ENCODE results near the gene NR4A2.

Gene NR4A2

GRCh38 chr2:156379071-156379470 lies 46.5 kb upstream of the NR4A2 start:
- Histone ChIP-seq H3K36me3 (ENCODE audit: control insufficient read depth in 2 of 2, insufficient read depth in 1 of 2, low read length in 2 of 2) (no peaks in the 10 kb centered on the region), H3K9me3 (ENCODE audit: control insufficient read depth, insufficient read depth, low read depth, low read length) (no peaks in the 10 kb centered on the region), H3K4me3 (ENCODE audit: low read depth, low read length) (no peak overlapping the region), H3K4me1 (ENCODE audit: control insufficient read depth, insufficient read depth, low read length) (no peaks in the 10 kb centered on the region), H3K27ac (ENCODE audit: extremely low read depth, low read depth, low read length) (no peak overlapping the region)
- CTCF ChIA-PET = no interaction called here
- TF ChIP-seq ZSCAN16 (tag by site-specific recombination; IDR thresholded peaks at IDR 0.05) (no peak), ZNF837 (tag by site-specific recombination; IDR thresholded peaks at IDR 0.05) (no peak), ZNF114 (tag by site-specific recombination; IDR thresholded peaks at IDR 0.05) (no peak), ZNF449 (tag by site-specific recombination; IDR thresholded peaks at IDR 0.05) (no peak), ZNF549 (tag by site-specific recombination; IDR thresholded peaks at IDR 0.05) (no peak), ZNF544 (tag by site-specific recombination; IDR thresholded peaks at IDR 0.05) (no peak)
- POLR2A ChIA-PET = interaction anchor here (0.5 kb wide), 1 partner anchor 15 kb away, joined by 3 read pairs; no protein-coding TSS in a partner anchor

GRCh38 chr2:156366753-156367152 lies 34.2 kb upstream of the NR4A2 start:
- H3K27ac ChIP-seq (ENCODE audit: extremely low read depth, low read depth, low read length) = no peak overlapping the region
- H3K4me1 ChIP-seq (ENCODE audit: control insufficient read depth, insufficient read depth, low read length) = no peaks in the 10 kb centered on the region
- ChIA-PET POLR2A (no interaction called here), CTCF (no interaction called here)
- H3K4me3 ChIP-seq (ENCODE audit: low read depth, low read length) = no peak overlapping the region
- H3K36me3 ChIP-seq (ENCODE audit: control insufficient read depth in 2 of 2, insufficient read depth in 1 of 2, low read length in 2 of 2) = no peaks in the 10 kb centered on the region
- no peaks in the 10 kb centered on the region for H3K9me3 ChIP-seq (ENCODE audit: control insufficient read depth, insufficient read depth, low read depth, low read length)
- TF ChIP-seq REST (tag by site-specific recombination; IDR thresholded peaks at IDR 0.05) = no peak

- ChIA-PET CTCF (interaction anchor here (0.7 to 1.2 kb wide), 3 partner anchors 11 to 319 kb away, joined by 3 to 4 read pairs (median 3); no protein-coding TSS in a partner anchor), POLR2A (interaction anchor here (0.5 kb wide), 1 partner anchor 25 kb away, joined by 3 read pairs; no protein-coding TSS in a partner anchor)
- H3K36me3 ChIP-seq (ENCODE audit: control insufficient read depth in 2 of 2, insufficient read depth in 1 of 2, low read length in 2 of 2) = no peaks in the 10 kb centered on the region
- no peaks in the 10 kb centered on the region for H3K9me3 ChIP-seq (ENCODE audit: control insufficient read depth, insufficient read depth, low read depth, low read length)
- H3K4me1 ChIP-seq (ENCODE audit: control insufficient read depth, insufficient read depth, low read length) = no peaks in the 10 kb centered on the region
- TF ChIP-seq ZNF140 (tag by site-specific recombination; IDR thresholded peaks at IDR 0.05) (no peak), ZNF2 (tag by site-specific recombination; IDR thresholded peaks at IDR 0.05) (no peak), ZNF571 (tag by site-specific recombination; IDR thresholded peaks at IDR 0.05) (no peak), YY2 (tag by site-specific recombination; IDR thresholded peaks at IDR 0.05) (no peak), ZNF558 (tag by site-specific recombination; IDR thresholded peaks at IDR 0.05) (no peak), ZNF157 (tag by site-specific recombination; IDR thresholded peaks at IDR 0.05) (no peak), GFI1B (tag by site-specific recombination; IDR thresholded peaks at IDR 0.05) (no peak), ZBTB49 (tag by site-specific recombination; IDR thresholded peaks at IDR 0.05; ENCODE audit: low read depth) (no peak), OSR2 (tag by site-specific recombination; IDR thresholded peaks at IDR 0.05) (no peak), GLIS2 (tag by site-specific recombination; IDR thresholded peaks at IDR 0.05) (no peak), ZNF350 (tag by site-specific recombination; IDR thresholded peaks at IDR 0.05) (no peak), ZNF830 (tag by site-specific recombination; IDR thresholded peaks at IDR 0.05; ENCODE audit: low read depth) (no peak), ZNF292 (tag by site-specific recombination; IDR thresholded peaks at IDR 0.05; ENCODE audit: borderline replicate concordance, low read depth) (no peak)
- H3K27ac ChIP-seq (ENCODE audit: extremely low read depth, low read depth, low read length) = no peak overlapping the region
- H3K4me3 ChIP-seq (ENCODE audit: low read depth, low read length) = no peak overlapping the region
Measured at GRCh38 chr2:156363141-156363540, 30.6 kb upstream of the NR4A2 start.
